ENCODE data around the gene TMEM127.

TMEM127 gene

DNA sequence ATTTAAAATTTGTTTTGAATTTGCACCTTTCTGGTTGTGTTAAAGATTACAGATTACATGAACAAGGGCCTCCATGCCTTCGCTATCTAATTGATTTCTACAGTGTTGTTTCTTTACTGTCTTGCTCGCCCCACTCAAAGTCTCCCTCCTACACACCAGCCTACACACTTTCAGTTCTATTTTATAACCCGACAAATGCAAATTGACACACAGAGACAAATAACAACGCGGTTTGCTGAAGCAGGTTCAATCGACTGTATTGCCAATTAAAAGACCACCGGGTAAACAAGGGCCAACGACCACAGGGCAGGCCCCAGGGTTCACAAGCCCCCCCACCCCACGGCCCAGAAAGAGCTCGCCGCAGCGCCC is 58.0 kb downstream of the TMEM127 start:
- no peak for ATAC-seq
- peak overlapping the region; percentile 92 for H3K4me3 Mint-ChIP-seq
- peak overlapping the region; percentile 89 for H3K27ac Mint-ChIP-seq
- no peaks in the 10 kb centered on the region for H3K9me3 Mint-ChIP-seq
- peaks cover 47% of the 10 kb centered on the region for H3K4me1 Mint-ChIP-seq
- no peak for DNase-seq (ENCODE audit: low spot score in 2 of 2)
- peaks cover 55% of the 10 kb centered on the region for H3K36me3 Mint-ChIP-seq

DNA sequence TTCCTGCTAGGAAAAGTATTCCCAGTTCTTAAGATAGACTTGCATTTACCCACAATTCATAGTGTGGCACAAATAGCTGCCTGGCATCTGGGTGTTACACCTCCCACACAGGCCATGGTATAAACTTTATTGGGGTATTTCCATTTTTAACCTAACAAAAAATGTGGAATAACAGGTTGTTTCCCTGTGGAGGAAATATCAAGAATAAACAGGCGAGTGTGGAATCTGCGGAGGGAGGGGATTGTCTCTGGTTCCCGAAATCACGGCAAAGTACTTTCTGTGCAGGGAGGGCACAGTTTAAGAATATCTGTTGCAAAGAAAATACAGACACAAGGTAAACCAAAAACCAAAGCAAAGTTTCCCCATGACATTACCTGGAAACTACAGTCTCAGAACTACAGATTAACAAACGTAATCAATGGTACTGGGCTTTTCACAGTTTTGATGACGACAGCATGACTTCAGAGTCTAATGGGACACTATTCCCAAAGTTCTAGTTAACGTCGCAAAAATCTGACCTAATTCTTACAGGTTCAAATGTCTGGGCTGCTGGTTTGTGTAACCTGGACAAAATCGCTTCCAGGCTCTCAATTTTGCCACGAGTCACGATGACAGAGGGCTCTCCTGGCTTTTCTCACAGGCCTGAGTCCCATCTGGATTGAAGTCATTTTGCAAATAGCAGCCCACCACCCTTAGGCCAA is 58.6 kb downstream of the TMEM127 start:
- no peak for ATAC-seq
- H3K4me1 Mint-ChIP-seq = peaks cover 49% of the 10 kb centered on the region
- H3K9me3 Mint-ChIP-seq = no peaks in the 10 kb centered on the region
- H3K27ac Mint-ChIP-seq = peak overlapping the region; percentile 89
- no peak for DNase-seq (ENCODE audit: low spot score in 2 of 2)
- peak overlapping the region; percentile 92 for H3K4me3 Mint-ChIP-seq
- peaks cover 60% of the 10 kb centered on the region for H3K36me3 Mint-ChIP-seq

DNA sequence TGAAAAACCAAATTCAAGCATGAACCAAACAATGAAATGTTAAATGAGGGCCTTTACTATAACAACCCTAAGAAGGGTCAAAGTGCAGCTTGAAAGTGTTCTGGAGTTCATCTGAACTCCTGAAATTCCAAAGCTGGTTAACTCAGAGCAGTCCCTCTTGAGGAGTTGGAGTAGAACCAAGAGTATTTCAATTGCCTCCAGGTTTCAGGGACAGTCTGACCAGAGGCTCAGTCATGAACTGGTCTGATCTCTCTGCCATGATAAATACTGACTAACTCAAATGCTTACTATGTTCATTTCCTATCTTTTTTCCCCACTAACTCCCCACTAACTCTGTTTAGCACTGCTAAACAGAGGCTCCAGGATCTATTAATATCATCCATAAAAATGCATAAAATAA is 59.9 kb downstream of the TMEM127 start:
- Mint-ChIP-seq H3K4me1 (peaks cover 56% of the 10 kb centered on the region), H3K36me3 (peaks cover 63% of the 10 kb centered on the region), H3K27ac (peak overlapping the region; percentile 61), H3K4me3 (peak overlapping the region; percentile 92), H3K9me3 (no peaks in the 10 kb centered on the region)
- ATAC-seq = no peak
- DNase-seq (ENCODE audit: low spot score in 2 of 2) = no peak

DNA sequence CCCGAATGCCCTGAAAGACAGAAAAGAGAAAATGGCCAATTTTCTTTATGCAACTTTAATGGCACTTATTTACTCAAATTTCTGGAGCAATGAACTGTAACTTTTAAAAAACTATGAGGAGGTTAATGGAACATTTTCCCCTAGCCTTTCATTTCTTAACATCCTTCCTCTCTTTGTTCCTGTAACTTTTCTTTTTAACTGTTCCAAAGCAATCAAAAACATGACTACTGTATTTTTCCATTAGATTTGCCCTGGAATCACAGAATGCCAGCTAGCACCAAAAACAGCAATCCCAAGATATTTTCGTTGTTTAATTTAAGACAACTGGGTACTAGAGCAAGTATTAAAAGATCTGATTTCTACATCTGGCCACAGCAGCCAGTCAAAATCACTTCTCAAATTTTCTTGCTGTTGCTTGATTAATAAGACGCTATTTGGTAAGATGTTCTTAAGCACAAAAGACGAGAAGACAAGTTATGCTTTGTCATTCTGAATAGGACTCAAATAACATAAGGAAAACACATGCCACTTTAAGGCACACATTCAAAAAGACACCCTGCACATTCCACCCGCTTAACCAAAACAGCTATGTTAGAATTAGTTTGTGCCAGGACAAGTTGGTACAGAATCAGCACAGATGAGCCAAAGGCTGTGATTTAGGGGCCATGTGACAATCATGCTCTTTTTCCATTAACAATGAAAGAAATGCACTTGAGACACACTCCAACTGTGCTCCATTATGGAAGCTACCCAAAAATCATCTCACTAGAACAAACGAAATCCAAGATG is 60.8 kb downstream of the TMEM127 start:
- ATAC-seq (no peak), DNase-seq (ENCODE audit: low spot score in 2 of 2) (no peak)
- peaks cover 66% of the 10 kb centered on the region for H3K36me3 Mint-ChIP-seq
- H3K27ac Mint-ChIP-seq = peak overlapping the region; percentile 61
- no peaks in the 10 kb centered on the region for H3K9me3 Mint-ChIP-seq
- H3K4me1 Mint-ChIP-seq = peaks cover 60% of the 10 kb centered on the region
- H3K4me3 Mint-ChIP-seq = peak overlapping the region; percentile 92

DNA sequence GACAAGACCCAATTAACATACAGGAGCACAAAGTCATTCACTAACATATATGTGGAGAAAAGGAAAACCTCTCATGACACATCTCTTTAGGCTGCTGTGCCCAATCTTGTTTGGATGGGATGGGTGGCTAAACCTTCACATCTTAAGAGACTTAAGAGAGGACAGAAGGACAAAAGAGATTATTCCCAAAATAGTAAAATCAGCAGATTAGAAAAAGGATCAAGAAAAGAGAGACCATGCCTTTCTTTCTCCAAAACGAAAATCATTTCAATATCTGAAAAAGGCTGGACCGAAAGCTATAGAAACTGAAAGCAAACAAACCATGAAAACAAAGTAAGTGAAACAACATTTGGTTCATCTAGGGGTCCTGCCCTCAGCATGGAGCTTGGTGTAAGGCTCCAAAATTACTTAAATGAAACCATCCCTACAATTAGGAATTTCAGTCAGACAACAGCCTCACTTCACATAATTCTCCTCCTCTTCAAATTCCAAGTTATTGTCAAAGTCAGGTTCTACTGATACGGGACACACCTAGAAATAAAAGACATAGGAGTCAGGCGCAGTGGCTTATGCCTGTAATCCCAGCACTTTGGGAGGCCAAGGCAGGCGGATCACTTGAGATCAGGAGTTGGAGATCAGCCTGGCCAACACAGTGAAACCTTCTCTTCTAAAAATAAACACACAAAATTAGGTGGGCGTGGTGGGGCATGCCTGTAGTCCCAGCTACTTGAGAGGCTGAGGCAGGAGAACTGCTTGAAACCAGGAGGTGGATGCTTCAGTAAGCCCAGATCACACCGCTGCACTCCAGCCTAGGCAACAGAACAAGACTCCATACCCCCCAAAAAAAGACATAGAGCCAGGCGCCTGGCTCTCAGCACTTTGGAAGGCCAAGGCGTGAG is 62.4 kb downstream of the TMEM127 start:
- Mint-ChIP-seq H3K4me3 (peak overlapping the region; percentile 92), H3K36me3 (peaks cover 77% of the 10 kb centered on the region), H3K4me1 (peaks cover 65% of the 10 kb centered on the region), H3K27ac (peak overlapping the region; percentile 90), H3K9me3 (no peaks in the 10 kb centered on the region)
- DNase-seq (ENCODE audit: low spot score in 2 of 2) (no peak), ATAC-seq (no peak)

DNA sequence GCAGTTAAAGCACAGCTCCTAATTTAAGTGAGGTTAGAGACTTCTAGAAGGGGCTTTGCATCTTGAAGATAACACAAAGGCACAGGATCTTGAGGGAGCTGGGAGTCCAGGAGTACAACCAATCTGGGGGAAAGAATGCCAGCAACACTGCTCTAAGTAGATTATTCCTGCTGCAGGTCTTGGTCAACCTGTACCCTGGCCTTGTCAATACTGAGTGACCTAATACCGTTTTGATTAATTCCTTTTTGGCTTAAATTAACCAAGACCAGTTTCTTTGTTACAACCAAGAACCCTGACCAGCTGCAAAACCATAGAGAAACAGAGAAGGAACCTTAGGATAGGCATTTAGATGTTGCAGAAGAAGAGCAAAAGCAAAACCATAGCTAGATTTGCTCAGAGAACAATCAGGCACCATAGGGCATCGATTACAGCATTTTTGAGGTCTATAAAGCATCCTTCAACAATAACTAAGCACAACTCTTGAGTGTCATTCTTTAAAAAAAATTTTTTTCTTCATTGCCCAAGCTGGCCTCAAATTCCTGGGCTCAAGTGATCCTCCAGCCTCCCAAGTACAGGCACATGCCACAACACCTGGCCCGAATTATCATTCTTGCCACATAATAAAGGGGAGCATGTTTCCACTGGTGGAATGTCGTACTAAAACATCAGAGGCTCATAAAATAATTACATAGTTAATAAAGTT is 63.5 kb downstream of the TMEM127 start:
- ATAC-seq = no peak
- DNase-seq (ENCODE audit: low spot score in 2 of 2) = no peak
- Mint-ChIP-seq H3K36me3 (peaks cover 79% of the 10 kb centered on the region), H3K27ac (peak overlapping the region; percentile 90), H3K4me3 (peak overlapping the region; percentile 92), H3K9me3 (no peaks in the 10 kb centered on the region), H3K4me1 (peaks cover 69% of the 10 kb centered on the region)

DNA sequence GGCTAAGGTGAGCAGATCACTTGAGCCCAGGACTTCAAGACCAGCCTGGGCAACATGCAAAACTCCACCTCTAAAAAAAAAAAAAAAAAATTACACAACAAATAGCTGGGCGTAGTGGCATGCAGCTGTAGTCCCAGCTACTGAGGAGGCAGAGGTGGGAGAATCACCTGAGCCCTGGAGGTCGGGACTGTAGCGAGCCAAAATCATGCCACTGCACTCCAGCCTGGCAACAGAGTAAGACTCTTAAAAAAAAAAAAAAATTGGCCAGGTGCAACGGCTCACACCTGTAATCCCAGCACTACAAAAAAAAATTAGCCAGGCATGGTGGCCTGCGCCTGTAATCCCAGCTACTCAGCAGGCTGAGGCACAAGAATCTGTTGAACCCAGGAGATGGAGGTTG is 64.5 kb downstream of the TMEM127 start:
- H3K27ac Mint-ChIP-seq = no peak overlapping the region
- ATAC-seq (no peak), DNase-seq (ENCODE audit: low spot score in 2 of 2) (no peak)
- H3K36me3 Mint-ChIP-seq = peaks cover 73% of the 10 kb centered on the region
- no peak overlapping the region for H3K4me3 Mint-ChIP-seq
- H3K9me3 Mint-ChIP-seq = no peaks in the 10 kb centered on the region
- H3K4me1 Mint-ChIP-seq = peaks cover 69% of the 10 kb centered on the region

DNA sequence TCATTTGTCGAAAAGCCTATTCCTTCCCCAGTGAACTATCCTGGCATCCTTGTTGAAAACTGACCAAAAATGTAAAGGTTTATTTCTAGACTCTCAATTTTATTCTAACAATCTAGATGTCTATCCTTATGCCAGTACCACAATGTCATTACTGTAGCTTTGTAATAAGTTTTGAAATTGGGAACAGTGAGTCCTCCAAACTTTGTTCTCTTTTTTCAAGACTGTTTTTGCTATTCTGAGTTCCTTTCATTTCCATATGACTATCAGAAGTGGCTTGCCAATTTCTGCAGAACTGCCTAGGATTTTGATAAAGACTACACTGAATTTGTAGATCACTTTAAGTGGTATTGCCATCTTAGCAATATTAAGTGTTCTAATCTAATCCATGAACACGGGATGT is 66.9 kb downstream of the TMEM127 start:
- Mint-ChIP-seq H3K4me3 (no peak overlapping the region), H3K36me3 (peaks cover 70% of the 10 kb centered on the region), H3K27ac (no peak overlapping the region), H3K4me1 (peaks cover 55% of the 10 kb centered on the region), H3K9me3 (no peaks in the 10 kb centered on the region)
- DNase-seq (ENCODE audit: low spot score in 2 of 2) (no peak), ATAC-seq (no peak)
